Liver (tissue), 9 donors: ENCODE data around the gene HSPA9. TPM values are rescaled to one million over a fixed set of nuclear protein-coding genes. Genes with fewer than 3 reads are reported as not detected.

ENCODE experiments used
- DNase-seq: peaks from one replicate; pipeline ENCODE4 v3.0.0-alpha.2; 2017; ENCODE audit warnings: low spot score
- H3K27ac ChIP-seq, 2 donors: one replicate each; pipeline ENCODE4 v1.7.0; 2013; ENCODE audit warnings: inconsistent platforms in 2 of 2, low read length in 2 of 2, control low read depth in 1 of 2, low read depth in 1 of 2, mild to moderate bottlenecking in 1 of 2
- H3K27me3 ChIP-seq, 4 donors: one replicate each; pipeline versions ENCODE4 v1.6.1 to v1.7.0; 2013; ENCODE audit warnings: low read length in 3 of 4, inconsistent platforms in 1 of 4, mild to moderate bottlenecking in 1 of 4, moderate library complexity in 1 of 4; ENCODE audit not compliant: control insufficient read depth in 4 of 4, insufficient read depth in 4 of 4
- H3K36me3 ChIP-seq, 4 donors: one replicate each; pipeline versions ENCODE4 v1.6.1 to v1.7.0; 2013; ENCODE audit warnings: low read length in 3 of 4, mild to moderate bottlenecking in 3 of 4, low read depth in 1 of 4, moderate library complexity in 1 of 4; ENCODE audit not compliant: control insufficient read depth in 4 of 4, insufficient read depth in 3 of 4
- H3K4me1 ChIP-seq, 4 donors: one replicate each; pipeline versions ENCODE4 v1.6.1 to v1.7.0; 2013; ENCODE audit warnings: low read length in 3 of 4, mild to moderate bottlenecking in 3 of 4, moderate library complexity in 1 of 4; ENCODE audit not compliant: control insufficient read depth in 4 of 4, insufficient read depth in 4 of 4
- H3K4me3 ChIP-seq, 3 donors: one replicate each; pipeline versions ENCODE4 v1.6.1 to v1.7.0; 2013; ENCODE audit warnings: low read length in 3 of 3, control low read depth in 1 of 3, low read depth in 1 of 3, mild to moderate bottlenecking in 1 of 3
- H3K9ac ChIP-seq, 2 donors: one replicate each; pipeline ENCODE4 v1.7.0; 2013; ENCODE audit warnings: low read length in 2 of 2, mild to moderate bottlenecking in 2 of 2, moderate library complexity in 2 of 2, control low read depth in 1 of 2, low read depth in 1 of 2
- H3K9me3 ChIP-seq, 4 donors: one replicate each; pipeline versions ENCODE4 v1.6.1 to v1.7.0; 2013; ENCODE audit warnings: low read length in 3 of 4; ENCODE audit not compliant: control insufficient read depth in 4 of 4
- ATF3 ChIP-seq: IDR thresholded peaks from 2 replicates; pipeline ENCODE4 v1.6.1; 2016; ENCODE audit warnings: antibody characterized with exemption
- CTCF ChIP-seq: fragments of 150-350 bp; IDR thresholded peaks from 2 replicates; pipeline ENCODE4 v1.5.1; 2017; ENCODE audit warnings: improper control_type of control experiment, low read depth, low read length; ENCODE audit not compliant: missing input control
- EGR1 ChIP-seq, 2 donors: IDR thresholded peaks; 2 replicates each; pipeline ENCODE4 v1.6.1; 2016 to 2018; ENCODE audit warnings: antibody characterized with exemption in 2 of 2, low read depth in 2 of 2
- FOXA1 ChIP-seq: IDR thresholded peaks from 2 replicates; pipeline ENCODE4 v1.6.1; 2016; ENCODE audit warnings: antibody characterized with exemption
- FOXA2 ChIP-seq: IDR thresholded peaks from 2 replicates; pipeline ENCODE4 v1.6.1; 2016; ENCODE audit warnings: antibody characterized with exemption
- GABPA ChIP-seq, 2 donors: IDR thresholded peaks in 1 of 2; conservative IDR thresholded peaks in 1 of 2; 2 replicates each; pipeline ENCODE4 v1.6.1; 2016; ENCODE audit warnings: antibody characterized with exemption in 2 of 2, mild to moderate bottlenecking in 1 of 2, moderate library complexity in 1 of 2
- HNF4A ChIP-seq, 2 donors: conservative IDR thresholded peaks; 2 replicates each; pipeline ENCODE4 v1.6.1; 2016; ENCODE audit warnings: antibody characterized with exemption in 2 of 2, mild to moderate bottlenecking in 2 of 2
- HNF4G ChIP-seq: IDR thresholded peaks from 2 replicates; pipeline ENCODE4 v1.6.1; 2016; ENCODE audit warnings: antibody characterized with exemption
- JUND ChIP-seq, 2 donors: IDR thresholded peaks; 2 replicates each; pipeline ENCODE4 v1.6.1; 2016; ENCODE audit warnings: antibody characterized with exemption in 2 of 2
- MAX ChIP-seq: IDR thresholded peaks from 2 replicates; pipeline ENCODE4 v1.6.1; 2016; ENCODE audit warnings: antibody characterized with exemption
- NR2F2 ChIP-seq: IDR thresholded peaks from 2 replicates; pipeline ENCODE4 v1.6.1; 2016; ENCODE audit warnings: antibody characterized with exemption
- RAD21 ChIP-seq, 2 donors: IDR thresholded peaks; 2 replicates each; pipeline ENCODE4 v1.6.1; 2016; ENCODE audit warnings: antibody characterized with exemption in 2 of 2, mild to moderate bottlenecking in 2 of 2
- REST ChIP-seq: IDR thresholded peaks from 2 replicates; pipeline ENCODE4 v1.6.1; 2016; ENCODE audit warnings: antibody characterized with exemption, mild to moderate bottlenecking
- RXRA ChIP-seq, 2 donors: IDR thresholded peaks; 2 replicates each; pipeline ENCODE4 v1.6.1; 2017 to 2018; ENCODE audit warnings: antibody characterized with exemption in 2 of 2, mild to moderate bottlenecking in 1 of 2
- SP1 ChIP-seq: IDR thresholded peaks from 2 replicates; pipeline ENCODE4 v1.6.1; 2018; ENCODE audit warnings: antibody characterized with exemption, mild to moderate bottlenecking
- TAF1 ChIP-seq: conservative IDR thresholded peaks from 2 replicates; pipeline ENCODE4 v1.6.1; 2016; ENCODE audit warnings: antibody characterized with exemption, mild to moderate bottlenecking
- YY1 ChIP-seq: IDR thresholded peaks from 2 replicates; pipeline ENCODE4 v1.6.1; 2016; ENCODE audit warnings: antibody characterized with exemption, mild to moderate bottlenecking
- ZBTB33 ChIP-seq: IDR thresholded peaks from 2 replicates; pipeline ENCODE4 v1.6.1; 2016; ENCODE audit warnings: antibody characterized with exemption
- WGBS: extraction: QIAGEN DNeasy Blood & Tissue Kit; methylation state at CpG from one replicate; pipeline ENCODE4 v1.1.7; 2013; 5-methylcytosine and 5-hydroxymethylcytosine counted together
- polyA plus RNA-seq, 2 donors: library from polyadenylated mRNA; stranded (reverse) in 1 of 2; unstranded in 1 of 2; fragments of 200-250 nt in 1 of 2; fragments of >200 nt in 1 of 2; fragmentation: Nextera tagmentation in 1 of 2; extraction: Ambion mirVana in 1 of 2; gene quantifications; one replicate each; pipeline versions ENCODE4 v1.2.1 to v1.2.3, GENCODE V29; 2013 to 2015
- total RNA-seq, 2 donors: library from RNA; depleted of rRNA; stranded (reverse); fragments of >200 nt; gene quantifications; one replicate each; pipeline ENCODE4 v1.2.3, GENCODE V29; 2014
- donor health status: healthy.
- donor health status: healthy.
- donor health status: healthy.
- donor health status: healthy.
- donor health status: healthy.

HSPA9 gene
- total and polyA plus RNA-seq, 4 donors, result 221 to 378 (median 238) TPM

GRCh38 chr5:138514021-138514420 is 61.2 kb downstream of the HSPA9 start:
- Histone ChIP-seq H3K27ac (no peak overlapping the region), H3K9ac (no peak overlapping the region), H3K4me3 (no peak overlapping the region), H3K9me3 (no peaks in the 10 kb centered on the region), H3K27me3 (no peaks in the 10 kb centered on the region), H3K4me1 (peaks cover 0 to 6% (median 2%) of the 10 kb centered on the region in 4 donors), H3K36me3 (peaks cover 10 to 60% (median 47%) of the 10 kb centered on the region in 4 donors)
- WGBS, result 98% methylated on average over 1 of the region's 1 CpG
- DNase-seq, result no peak
- TF ChIP-seq EGR1 (IDR thresholded peaks at IDR 0.05; ENCODE audit: low read depth in 2 of 2) (no peak), TAF1 (no peak), MAX (no peak), GABPA (IDR thresholded peaks at IDR 0.05 in 1 of 2, conservative IDR thresholded peaks at IDR 0.05 in 1 of 2) (no peak)

- Histone ChIP-seq H3K4me3 (no peak overlapping the region), H3K27ac (no peak overlapping the region), H3K36me3 (peaks cover 11 to 41% (median 29%) of the 10 kb centered on the region in 4 donors), H3K9me3 (no peaks in the 10 kb centered on the region), H3K9ac (no peak overlapping the region), H3K4me1 (peaks cover 11 to 39% (median 34%) of the 10 kb centered on the region in 4 donors), H3K27me3 (no peaks in the 10 kb centered on the region)
- no peak for DNase-seq
- TF ChIP-seq ZBTB33 (no peak), ATF3 (no peak), GABPA (IDR thresholded peaks at IDR 0.05 in 1 of 2, conservative IDR thresholded peaks at IDR 0.05 in 1 of 2) (no peak), HNF4G (no peak), YY1 (no peak), SP1 (no peak), JUND (IDR thresholded peaks at IDR 0.05) (no peak), FOXA1 (no peak), FOXA2 (no peak), REST (no peak), MAX (no peak), RAD21 (IDR thresholded peaks at IDR 0.05) (no peak), HNF4A (conservative IDR thresholded peaks at IDR 0.05) (no peak), EGR1 (IDR thresholded peaks at IDR 0.05; ENCODE audit: low read depth in 2 of 2) (no peak), RXRA (IDR thresholded peaks at IDR 0.05) (no peak), NR2F2 (no peak), TAF1 (no peak), CTCF (no peak)
- WGBS, result 85% methylated on average over 3 of the region's 3 CpGs
Observed at GRCh38 chr5:138508958-138509357, 66.2 kb downstream of the HSPA9 start.
